ENCODE results near the gene EPHB1. TPM values are rescaled to one million over a fixed set of nuclear protein-coding genes. Genes with fewer than 3 reads are reported as not detected.

The EPHB1 gene
- total RNA-seq, 2 experiments from 2014 or later, result 0.32 TPM; not detected in 1

DNA sequence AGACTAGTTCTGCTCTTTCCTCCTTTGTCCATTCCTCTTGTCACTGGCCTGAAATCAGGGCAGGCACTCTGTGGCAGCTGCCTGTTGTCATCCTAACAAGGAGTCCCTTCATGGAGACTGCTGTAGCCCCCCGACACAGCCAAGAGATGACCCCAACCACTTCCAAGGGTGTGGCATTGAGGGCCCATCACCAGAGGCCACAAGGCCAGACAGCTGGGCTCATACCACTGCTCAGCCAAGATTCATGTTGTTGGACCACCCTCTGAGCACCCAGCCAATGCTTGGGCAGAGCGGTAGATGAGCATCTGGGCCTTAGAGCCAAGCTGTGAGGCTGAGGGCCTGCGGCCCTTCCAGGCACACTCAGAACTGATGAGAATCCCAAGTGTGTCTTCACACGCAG is 85.4 kb downstream of the EPHB1 start:
- H3K27me3 Mint-ChIP-seq (ENCODE audit: low read depth), result no peaks in the 10 kb centered on the region
- no peak overlapping the region for H3K27ac Mint-ChIP-seq
- DNase-seq, result no peak
- no peaks in the 10 kb centered on the region for H3K9me3 Mint-ChIP-seq
- intact Hi-C loops (cut with micrococcal nuclease), result no loop called here
- H3K4me3 Mint-ChIP-seq, result no peak overlapping the region
- H3K4me1 Mint-ChIP-seq (ENCODE audit: low read depth), result no peaks in the 10 kb centered on the region
- CTCF ChIA-PET, result no interaction called here
- no peaks in the 10 kb centered on the region for H3K36me3 Mint-ChIP-seq (ENCODE audit: low read depth)

DNA sequence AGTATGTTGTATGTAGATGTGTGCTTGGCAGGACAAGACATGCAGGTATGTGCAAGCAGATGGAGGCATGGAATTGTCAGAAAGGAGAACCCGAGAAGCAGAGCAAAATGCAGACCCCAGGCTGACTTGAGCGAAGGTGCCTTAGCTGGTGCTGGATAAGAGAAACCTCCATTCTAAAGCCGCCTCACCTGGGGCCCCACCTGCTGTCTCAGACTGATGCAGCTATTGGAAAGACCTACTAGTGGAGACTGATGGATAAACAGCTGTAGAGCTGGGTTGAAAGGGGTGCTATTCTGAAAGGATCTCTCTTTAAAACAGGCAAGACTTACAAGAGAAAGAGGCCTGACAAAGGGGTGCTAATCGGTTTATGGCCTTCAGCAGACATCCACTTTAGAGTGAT is 86.2 kb downstream of the EPHB1 start:
- H3K27ac Mint-ChIP-seq, result no peak overlapping the region
- no peak overlapping the region for H3K4me3 Mint-ChIP-seq
- CTCF ChIA-PET, result no interaction called here
- no peaks in the 10 kb centered on the region for H3K36me3 Mint-ChIP-seq (ENCODE audit: low read depth)
- no peaks in the 10 kb centered on the region for H3K4me1 Mint-ChIP-seq (ENCODE audit: low read depth)
- H3K9me3 Mint-ChIP-seq, result no peaks in the 10 kb centered on the region
- DNase-seq, result no peak
- no peaks in the 10 kb centered on the region for H3K27me3 Mint-ChIP-seq (ENCODE audit: low read depth)
- intact Hi-C loops (cut with micrococcal nuclease), result no loop called here

DNA sequence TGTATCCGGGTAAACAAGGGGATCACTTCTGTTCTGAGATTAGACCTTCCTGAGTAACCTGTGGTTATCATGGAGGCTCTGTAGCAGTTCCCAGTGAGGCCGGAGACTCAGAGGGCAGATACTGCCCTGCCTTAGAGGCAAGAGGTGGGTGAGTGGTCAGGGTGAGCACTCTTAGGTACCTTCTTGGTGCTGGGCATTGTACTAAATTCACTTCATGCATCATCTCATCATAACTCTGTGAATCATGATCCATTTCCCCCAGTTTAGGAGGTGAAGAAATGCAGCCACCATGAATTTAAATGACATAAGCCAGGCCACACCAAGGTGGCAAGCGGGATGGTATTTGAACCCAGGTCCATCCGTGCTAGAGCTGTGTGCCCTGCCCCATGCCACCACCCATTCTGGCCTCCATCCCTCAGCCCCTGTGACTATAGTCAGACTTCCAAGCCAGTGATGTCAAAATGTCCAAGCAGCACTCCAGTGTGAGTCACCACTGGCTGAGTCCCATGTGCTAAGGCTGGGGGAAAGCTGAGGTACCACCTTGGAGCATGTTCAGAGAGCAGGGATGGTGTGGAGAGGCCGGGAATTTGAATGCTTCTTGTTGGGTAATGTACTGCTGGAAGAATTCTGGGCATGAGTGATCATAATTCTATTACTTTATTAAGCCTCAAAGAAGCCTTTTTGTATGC is 88.8 kb downstream of the EPHB1 start:
- H3K27ac Mint-ChIP-seq, result no peak overlapping the region
- no peaks in the 10 kb centered on the region for H3K36me3 Mint-ChIP-seq (ENCODE audit: low read depth)
- CTCF ChIA-PET, result no interaction called here
- H3K4me1 Mint-ChIP-seq (ENCODE audit: low read depth), result no peaks in the 10 kb centered on the region
- DNase-seq, result no peak
- no peak overlapping the region for H3K4me3 Mint-ChIP-seq
- no peaks in the 10 kb centered on the region for H3K27me3 Mint-ChIP-seq (ENCODE audit: low read depth)
- intact Hi-C loops (cut with micrococcal nuclease), result no loop called here
- no peaks in the 10 kb centered on the region for H3K9me3 Mint-ChIP-seq

DNA sequence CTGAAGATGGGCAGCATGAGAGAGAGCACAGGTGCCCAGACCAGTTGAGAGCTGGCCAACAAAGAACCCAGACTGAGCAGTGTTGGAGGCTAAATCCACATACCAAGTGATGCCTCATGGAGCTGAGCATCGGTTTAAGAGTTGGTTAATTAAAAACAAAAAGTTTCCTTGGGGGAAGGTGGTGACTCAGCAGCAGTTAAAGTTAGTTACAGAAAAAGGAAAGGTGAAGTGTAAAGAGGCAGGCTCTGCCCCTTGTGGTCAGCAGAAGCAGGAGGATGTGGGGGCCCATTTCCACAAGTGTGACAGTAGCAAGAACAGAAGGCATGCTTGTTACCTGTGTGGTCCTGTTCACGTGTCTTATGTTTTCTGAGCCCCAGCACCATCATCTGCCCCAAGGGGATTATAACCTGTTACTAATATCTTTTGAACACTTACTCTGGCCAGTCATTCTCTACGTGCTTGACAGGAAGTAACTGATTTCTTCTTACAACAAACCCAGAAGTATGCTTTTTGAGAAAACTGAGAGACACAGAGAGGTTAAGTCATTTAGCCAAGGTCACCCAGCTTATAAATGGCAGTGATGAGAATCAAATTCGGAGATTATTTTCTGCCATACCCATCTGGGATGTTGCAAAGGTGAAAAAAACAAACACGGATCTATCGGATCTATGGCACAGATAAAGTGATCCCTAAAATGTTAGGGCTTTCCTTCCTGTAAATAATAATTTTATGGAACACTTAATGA is 91.0 kb downstream of the EPHB1 start:
- Mint-ChIP-seq H3K9me3 (no peaks in the 10 kb centered on the region), H3K36me3 (ENCODE audit: low read depth) (no peaks in the 10 kb centered on the region), H3K27ac (no peak overlapping the region), H3K4me1 (ENCODE audit: low read depth) (no peaks in the 10 kb centered on the region), H3K27me3 (ENCODE audit: low read depth) (no peaks in the 10 kb centered on the region), H3K4me3 (no peak overlapping the region)
- DNase-seq, result peak; percentile 5
- intact Hi-C loops (cut with micrococcal nuclease), result no loop called here
- CTCF ChIA-PET, result no interaction called here

DNA sequence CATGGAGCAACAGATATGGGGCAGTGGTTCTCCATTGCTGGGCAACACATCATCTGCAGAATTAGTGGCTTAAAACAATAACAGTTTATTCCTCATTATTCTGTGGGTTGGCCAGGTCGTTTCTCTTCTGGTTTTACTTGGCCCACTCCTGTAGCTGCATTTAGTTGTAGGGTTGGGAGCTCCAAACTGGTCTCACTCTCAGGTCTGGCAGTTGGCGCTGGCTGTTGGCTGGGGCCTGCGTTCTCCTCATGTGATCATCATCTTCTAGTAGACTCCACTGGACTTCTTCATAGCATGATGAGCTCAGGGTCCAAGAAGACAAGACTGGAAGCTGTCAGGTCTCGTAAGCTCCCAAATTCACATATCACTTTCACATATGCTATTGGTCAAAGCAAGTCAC is 91.9 kb downstream of the EPHB1 start:
- DNase-seq, result no peak
- Mint-ChIP-seq H3K27ac (no peak overlapping the region), H3K27me3 (ENCODE audit: low read depth) (no peaks in the 10 kb centered on the region), H3K4me3 (no peak overlapping the region), H3K9me3 (no peaks in the 10 kb centered on the region), H3K36me3 (ENCODE audit: low read depth) (no peaks in the 10 kb centered on the region), H3K4me1 (ENCODE audit: low read depth) (no peaks in the 10 kb centered on the region)
- CTCF ChIA-PET, result no interaction called here
- intact Hi-C loops (cut with micrococcal nuclease), result no loop called here

DNA sequence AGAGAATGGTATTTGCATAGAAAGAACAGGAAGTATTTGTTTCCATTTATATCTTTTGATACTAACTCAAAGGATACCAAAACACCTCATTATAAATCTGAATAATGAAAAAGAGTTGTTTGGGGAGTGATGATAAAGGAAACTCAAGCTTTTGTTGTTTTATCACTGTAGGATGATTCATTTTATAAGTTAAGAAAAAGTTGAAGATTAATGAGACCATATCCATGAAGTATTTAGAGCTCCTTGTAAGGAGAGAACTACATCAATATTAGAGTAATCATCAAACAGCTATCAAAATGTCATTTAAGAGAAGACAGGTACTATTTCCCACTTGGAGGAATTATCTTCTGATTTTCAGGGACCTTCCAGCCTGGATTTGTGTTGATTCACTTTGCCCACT is 92.5 kb downstream of the EPHB1 start:
- no peaks in the 10 kb centered on the region for H3K36me3 Mint-ChIP-seq (ENCODE audit: low read depth)
- CTCF ChIA-PET, result no interaction called here
- no peak overlapping the region for H3K27ac Mint-ChIP-seq
- no peak for DNase-seq
- H3K9me3 Mint-ChIP-seq, result no peaks in the 10 kb centered on the region
- no peaks in the 10 kb centered on the region for H3K4me1 Mint-ChIP-seq (ENCODE audit: low read depth)
- H3K4me3 Mint-ChIP-seq, result no peak overlapping the region
- intact Hi-C loops (cut with micrococcal nuclease), result no loop called here
- H3K27me3 Mint-ChIP-seq (ENCODE audit: low read depth), result no peaks in the 10 kb centered on the region

DNA sequence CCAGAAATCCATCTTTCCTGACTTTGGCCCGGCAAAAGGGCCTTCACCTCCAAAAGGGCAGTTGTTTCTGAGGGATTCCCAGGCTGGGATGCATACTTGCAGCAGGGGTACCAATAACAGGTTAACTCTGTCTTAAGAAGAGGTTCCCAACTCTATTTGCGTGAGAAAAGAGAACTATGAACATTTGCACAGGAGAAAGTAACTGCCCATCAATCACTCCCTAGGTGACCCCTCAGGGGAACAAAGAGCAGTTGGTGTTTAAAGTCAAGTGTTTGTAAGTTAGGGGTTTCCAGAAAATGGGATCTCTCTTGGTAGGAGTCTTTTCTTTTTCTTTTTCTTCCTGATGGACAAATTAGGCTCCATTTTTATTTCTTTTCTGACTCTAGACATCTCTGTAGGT is 97.3 kb downstream of the EPHB1 start:
- Mint-ChIP-seq H3K27ac (no peak overlapping the region), H3K36me3 (ENCODE audit: low read depth) (no peaks in the 10 kb centered on the region), H3K9me3 (no peaks in the 10 kb centered on the region), H3K4me1 (ENCODE audit: low read depth) (no peaks in the 10 kb centered on the region), H3K27me3 (ENCODE audit: low read depth) (no peaks in the 10 kb centered on the region), H3K4me3 (no peak overlapping the region)
- CTCF ChIA-PET, result no interaction called here
- intact Hi-C loops (cut with micrococcal nuclease), result no loop called here
- no peak for DNase-seq

DNA sequence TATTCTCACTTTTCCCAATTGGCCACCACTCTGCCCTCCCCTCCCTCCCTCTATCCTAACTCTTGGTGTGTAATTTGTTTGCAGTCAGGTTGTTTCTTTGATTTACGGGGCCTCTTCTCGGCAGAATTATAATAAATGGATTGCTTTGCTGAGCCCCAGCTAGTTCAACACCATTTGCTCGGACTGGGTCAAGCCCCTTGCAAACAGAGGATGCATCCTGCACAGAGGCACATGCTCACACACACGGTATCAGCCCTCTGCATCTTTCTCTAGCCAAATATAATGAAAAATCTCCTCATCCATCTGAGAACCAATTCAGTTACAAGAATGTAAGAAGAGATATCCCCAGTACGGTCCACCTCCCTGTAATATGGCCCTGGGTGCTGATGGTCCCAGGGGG is 97.7 kb downstream of the EPHB1 start:
- CTCF ChIA-PET, result no interaction called here
- Mint-ChIP-seq H3K4me1 (ENCODE audit: low read depth) (no peaks in the 10 kb centered on the region), H3K36me3 (ENCODE audit: low read depth) (no peaks in the 10 kb centered on the region), H3K9me3 (no peaks in the 10 kb centered on the region), H3K4me3 (no peak overlapping the region), H3K27ac (no peak overlapping the region), H3K27me3 (ENCODE audit: low read depth) (no peaks in the 10 kb centered on the region)
- DNase-seq, result no peak
- intact Hi-C loops (cut with micrococcal nuclease), result no loop called here

DNA sequence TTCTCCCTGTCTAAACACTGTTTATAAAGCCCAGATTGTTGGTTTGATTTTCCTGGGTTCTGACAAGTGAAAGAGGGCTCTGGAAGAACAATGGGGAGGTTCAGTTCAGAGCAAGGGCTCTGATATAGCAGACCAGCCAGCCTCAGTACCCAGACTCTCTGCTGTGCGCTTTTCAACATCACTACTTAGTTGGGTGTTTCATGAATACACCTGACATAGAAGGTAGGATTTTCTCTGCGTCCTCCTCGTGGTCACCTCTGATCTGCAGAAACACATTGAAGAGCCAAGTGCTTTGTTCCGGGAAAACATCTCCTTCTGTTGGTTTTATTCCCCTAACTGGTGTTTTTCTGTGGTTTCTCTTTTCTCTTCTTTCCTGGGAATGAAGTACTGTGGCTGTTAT is 99.5 kb downstream of the EPHB1 start:
- no peak overlapping the region for H3K27ac Mint-ChIP-seq
- H3K4me3 Mint-ChIP-seq, result no peak overlapping the region
- no peaks in the 10 kb centered on the region for H3K4me1 Mint-ChIP-seq (ENCODE audit: low read depth)

DNA sequence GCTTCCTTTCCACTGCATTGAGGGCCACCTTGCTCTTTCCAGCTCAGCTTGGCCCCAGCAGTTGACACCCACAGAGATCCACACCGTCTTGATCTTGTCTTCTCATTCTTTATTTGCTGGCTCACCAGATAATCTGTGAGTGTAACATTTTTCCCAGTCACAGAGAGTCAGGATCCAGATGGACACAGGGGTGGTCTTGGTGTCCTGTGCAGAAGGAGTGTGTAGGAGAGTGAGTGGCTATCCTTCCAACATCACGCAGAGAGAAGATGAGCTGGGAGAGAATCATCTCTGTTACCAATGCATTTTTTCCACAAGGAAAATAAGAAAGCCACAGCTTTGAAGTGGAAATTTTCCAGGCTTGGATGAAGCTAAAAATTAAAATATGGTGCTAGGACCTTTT is 100.1 kb downstream of the EPHB1 start:
- intact Hi-C loops (cut with micrococcal nuclease), result no loop called here
- Mint-ChIP-seq H3K36me3 (ENCODE audit: low read depth) (no peaks in the 10 kb centered on the region), H3K27ac (no peak overlapping the region), H3K9me3 (no peaks in the 10 kb centered on the region), H3K4me3 (no peak overlapping the region), H3K4me1 (ENCODE audit: low read depth) (no peaks in the 10 kb centered on the region), H3K27me3 (ENCODE audit: low read depth) (no peaks in the 10 kb centered on the region)
- CTCF ChIA-PET, result no interaction called here
- DNase-seq, result no peak

More for the DNA sequence above, 99.5 kb downstream of the EPHB1 start:
- CTCF ChIA-PET, result no interaction called here
- no peaks in the 10 kb centered on the region for H3K9me3 Mint-ChIP-seq
- no peak for DNase-seq
- intact Hi-C loops (cut with micrococcal nuclease), result no loop called here
- H3K27me3 Mint-ChIP-seq (ENCODE audit: low read depth), result no peaks in the 10 kb centered on the region
- H3K36me3 Mint-ChIP-seq (ENCODE audit: low read depth), result no peaks in the 10 kb centered on the region

DNA sequence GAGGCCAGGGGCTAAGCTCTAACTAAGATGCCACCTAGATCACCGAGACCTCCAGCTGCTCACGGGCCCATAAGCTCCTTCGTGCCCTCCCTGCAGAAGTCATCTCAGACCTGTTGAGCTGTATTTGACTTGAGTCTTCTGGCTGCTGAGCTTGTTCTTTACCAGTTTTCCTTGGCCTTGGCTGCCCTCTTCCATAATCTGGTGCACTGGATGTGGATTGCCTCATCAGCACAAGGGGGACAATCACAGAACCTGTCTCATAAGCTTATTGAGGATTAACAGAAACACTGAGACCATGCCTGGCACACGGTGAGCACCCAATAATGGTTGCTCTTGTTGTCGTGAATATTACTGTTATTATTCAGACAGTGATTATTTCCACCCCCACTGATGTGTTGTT is 101.1 kb downstream of the EPHB1 start:
- no peak overlapping the region for H3K4me3 Mint-ChIP-seq
- no peaks in the 10 kb centered on the region for H3K4me1 Mint-ChIP-seq (ENCODE audit: low read depth)
- no peaks in the 10 kb centered on the region for H3K27me3 Mint-ChIP-seq (ENCODE audit: low read depth)
- intact Hi-C loops (cut with micrococcal nuclease), result no loop called here
- H3K27ac Mint-ChIP-seq, result no peak overlapping the region
- H3K9me3 Mint-ChIP-seq, result no peaks in the 10 kb centered on the region
- H3K36me3 Mint-ChIP-seq (ENCODE audit: low read depth), result no peaks in the 10 kb centered on the region
- no peak for DNase-seq
- CTCF ChIA-PET, result interaction anchor here (0.5 kb wide), 1 partner anchor 995 kb away, joined by 5 read pairs; no protein-coding TSS in a partner anchor

DNA sequence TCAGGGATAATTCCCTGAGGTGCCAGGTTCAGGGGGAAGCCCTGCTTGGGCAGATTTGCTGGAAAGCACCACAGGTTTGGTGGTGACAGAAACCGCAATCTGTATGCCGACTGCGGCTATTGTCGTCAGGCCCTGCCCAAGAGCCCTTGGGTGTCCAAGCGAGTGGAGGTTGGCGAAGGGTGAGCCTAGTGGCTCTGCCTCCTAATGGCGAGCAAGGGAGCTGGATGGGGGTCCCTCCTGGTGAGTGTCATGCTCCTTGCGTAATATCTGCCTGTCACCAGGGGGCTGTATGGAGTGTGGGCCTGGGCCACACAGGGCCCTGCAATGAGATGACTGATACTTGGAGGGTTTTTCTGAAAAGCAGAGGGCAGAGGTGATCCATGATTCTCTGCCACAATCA is 101.6 kb downstream of the EPHB1 start:
- Mint-ChIP-seq H3K9me3 (no peaks in the 10 kb centered on the region), H3K4me1 (ENCODE audit: low read depth) (no peaks in the 10 kb centered on the region), H3K36me3 (ENCODE audit: low read depth) (no peaks in the 10 kb centered on the region), H3K27ac (no peak overlapping the region), H3K4me3 (no peak overlapping the region), H3K27me3 (ENCODE audit: low read depth) (no peaks in the 10 kb centered on the region)
- DNase-seq, result no peak
- intact Hi-C loops (cut with micrococcal nuclease), result no loop called here
- CTCF ChIA-PET, result interaction anchor here (0.5 kb wide), 1 partner anchor 994 kb away, joined by 5 read pairs; no protein-coding TSS in a partner anchor

DNA sequence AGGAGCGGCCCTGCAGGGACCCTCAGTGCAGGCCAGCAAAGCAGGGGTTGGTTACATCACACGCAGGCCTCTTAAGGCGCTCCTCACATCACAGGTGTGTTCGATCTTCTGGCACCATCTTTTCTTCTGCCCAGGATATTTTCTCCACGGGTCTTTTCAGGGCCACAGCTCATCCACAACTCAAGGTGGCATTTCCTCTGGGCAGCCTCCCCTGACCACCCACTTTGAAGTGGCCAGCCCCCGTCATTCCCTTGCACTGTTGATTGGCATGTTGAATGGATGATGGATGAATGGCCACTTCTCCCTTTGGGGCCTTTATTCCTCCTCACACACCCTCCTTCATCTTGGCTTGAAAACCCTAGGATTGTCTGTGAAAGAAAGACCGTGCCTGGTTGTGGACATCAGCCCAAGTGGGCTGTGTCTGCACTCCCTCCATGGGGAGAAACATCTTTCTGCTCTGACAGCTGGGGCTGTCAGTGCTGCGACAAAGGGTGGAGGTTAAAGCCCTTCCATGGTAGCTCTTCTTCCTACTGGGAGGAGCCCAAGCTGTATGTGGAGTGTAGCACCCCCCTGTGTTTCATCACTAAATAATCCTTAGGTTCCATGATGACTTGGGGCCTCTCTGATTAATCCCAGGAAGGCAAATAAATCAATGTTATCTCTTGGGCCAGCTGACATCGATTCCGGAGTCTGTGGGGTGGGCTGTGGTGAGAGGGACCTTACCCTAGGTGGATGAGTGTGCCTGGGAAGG is 102.5 kb downstream of the EPHB1 start:
- H3K4me3 Mint-ChIP-seq, result no peak overlapping the region
- intact Hi-C loops (cut with micrococcal nuclease), result no loop called here
- no peaks in the 10 kb centered on the region for H3K9me3 Mint-ChIP-seq
- no peak overlapping the region for H3K27ac Mint-ChIP-seq
- no peaks in the 10 kb centered on the region for H3K27me3 Mint-ChIP-seq (ENCODE audit: low read depth)
- no peaks in the 10 kb centered on the region for H3K36me3 Mint-ChIP-seq (ENCODE audit: low read depth)
- CTCF ChIA-PET, result no interaction called here
- no peaks in the 10 kb centered on the region for H3K4me1 Mint-ChIP-seq (ENCODE audit: low read depth)
- no peak for DNase-seq

Measured in activated naive CD4-positive, alpha-beta T cell treated with anti-CD3 and anti-CD28 coated beads for 36 hours (primary cell).